ENCODE data around the gene STAP2.

STAP2 gene

DNA sequence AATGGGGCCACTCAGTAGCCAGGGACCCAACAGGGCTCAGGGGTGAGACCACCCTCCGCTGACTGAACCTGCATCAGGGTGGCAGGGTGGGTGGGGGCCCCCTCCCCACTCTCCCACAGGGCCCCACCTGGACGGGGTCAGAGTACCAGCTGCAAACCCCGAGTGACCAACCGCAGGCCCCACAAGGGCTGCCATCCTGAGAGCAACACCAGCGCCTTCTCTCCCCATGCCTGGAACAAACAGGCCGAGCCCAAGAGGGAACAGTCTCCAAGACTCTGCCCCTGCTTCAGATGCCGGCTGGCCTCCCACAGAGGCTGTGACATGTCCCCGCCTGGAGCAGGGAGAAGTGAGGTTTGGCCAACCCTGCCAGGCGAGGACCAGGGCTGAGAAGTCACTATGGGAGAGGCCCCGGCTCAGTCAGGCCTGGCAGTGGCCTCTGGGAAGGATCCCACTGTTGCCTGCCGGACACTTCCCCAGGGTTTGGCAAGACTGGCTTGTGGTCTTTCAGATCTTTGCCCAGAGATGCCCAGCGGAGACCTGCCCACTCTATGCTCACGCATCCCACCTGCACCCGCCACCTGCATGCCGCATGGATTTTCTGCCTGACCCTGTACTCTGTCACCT lies 31.9 kb upstream of the STAP2 start:
- DNase-seq = no peak

DNA sequence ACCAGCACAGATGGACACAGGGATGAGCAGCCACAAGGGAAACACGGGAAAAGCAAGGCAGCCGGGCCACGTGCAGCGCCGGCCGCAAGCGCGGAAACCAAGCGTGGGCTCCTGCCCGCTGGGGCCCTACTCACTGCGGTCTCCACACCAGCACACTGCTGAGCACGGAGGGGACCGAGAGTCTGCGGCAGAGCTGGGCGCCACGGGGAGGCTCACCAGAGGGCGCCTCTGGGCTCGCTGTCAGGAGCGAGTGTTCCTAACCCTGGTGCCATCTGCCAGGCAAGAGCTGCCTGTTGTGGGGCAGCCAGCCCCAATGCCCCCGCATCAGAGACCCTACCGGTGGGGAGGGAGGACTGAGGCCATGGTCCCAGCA lies 31.2 kb upstream of the STAP2 start:
- peak; percentile 86 for DNase-seq

DNA sequence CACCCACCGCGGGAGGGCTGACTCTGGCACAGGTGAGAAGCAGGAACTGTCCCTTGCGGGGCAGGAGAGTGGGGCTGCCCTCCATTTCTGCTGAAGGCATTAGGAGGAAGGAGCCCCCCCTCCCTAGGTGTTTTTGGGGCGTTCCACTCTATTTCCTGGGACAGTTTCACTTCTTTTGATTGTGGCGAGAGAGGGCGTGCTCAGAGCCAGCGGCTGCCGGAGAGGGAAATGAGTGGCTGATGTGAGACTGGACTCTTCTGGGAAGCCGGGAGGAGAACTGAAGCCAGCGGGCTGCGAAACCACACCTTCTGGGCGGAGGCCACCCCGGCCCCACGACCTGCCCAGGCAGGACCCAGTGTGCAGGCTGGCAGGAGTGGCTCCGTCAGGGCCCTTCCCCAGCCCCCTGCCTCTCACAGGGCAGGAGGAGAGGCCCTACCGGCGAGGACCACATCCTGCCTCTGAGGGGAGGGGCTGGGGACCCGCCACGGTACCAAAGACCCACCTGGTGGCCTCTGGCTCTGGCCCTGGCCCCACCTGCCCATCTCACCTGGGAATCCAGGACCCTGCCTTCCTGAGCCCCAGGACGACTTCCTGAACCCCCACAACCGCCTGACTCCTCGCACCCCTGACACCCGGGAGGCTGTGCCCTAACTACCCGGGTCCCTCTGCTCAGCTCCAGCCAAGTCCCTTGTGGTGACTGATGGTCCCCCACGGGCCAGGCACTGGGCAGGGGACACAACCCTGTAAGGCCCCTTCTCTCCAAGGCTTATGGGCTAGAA lies 30.7 kb upstream of the STAP2 start:
- peak; percentile 90 for DNase-seq

DNA sequence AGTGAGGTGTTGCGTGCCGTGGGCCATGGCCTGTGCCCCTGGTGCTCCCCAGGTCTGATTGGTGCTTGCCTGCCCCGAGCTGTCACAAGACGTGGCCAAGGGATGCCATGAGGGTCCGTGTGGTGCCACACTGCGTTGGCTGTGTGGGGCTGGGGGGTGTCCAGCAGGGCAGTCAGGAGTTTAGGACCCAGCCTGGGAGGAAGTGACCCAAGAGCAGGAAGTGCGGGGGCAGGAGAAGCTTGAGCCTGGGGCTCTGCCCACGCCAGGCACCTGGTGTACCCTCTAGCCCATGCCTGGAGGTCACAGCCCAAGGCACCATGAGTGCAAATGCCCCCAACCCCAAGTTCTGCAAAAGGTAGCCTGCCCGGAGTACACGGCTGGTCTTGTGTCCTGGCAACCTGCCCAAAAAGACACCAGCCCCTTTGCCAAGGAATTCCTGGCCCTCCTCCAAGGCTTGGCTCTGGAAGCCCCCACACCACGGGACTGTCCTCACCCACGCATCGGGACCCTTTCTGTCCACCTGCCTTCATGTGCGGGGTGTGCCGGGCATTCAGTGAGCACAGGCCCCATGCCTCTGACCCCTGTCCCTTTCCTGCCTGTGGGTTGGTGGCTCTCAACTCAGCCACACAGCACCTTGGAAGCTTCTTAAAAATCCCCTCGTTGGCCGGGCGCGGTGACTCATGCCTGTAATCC lies 29.6 kb upstream of the STAP2 start:
- no peak for DNase-seq

DNA sequence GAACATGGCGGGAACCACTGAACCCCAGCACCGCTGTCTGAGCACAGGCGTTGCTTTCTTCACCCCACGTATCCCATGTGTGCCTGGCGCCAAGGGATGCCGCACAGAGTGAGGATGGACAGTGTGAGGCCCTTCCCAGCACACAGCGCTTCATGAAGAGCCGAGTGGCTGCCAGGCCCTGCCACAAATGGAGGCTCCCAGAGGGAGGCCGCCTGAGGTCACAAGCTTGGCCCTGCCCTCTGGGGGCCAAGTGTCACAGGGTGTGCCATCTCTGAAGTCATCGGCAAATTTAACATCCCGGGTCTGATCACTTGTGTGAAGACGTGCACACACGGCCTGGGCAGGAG lies 29.1 kb upstream of the STAP2 start:
- no peak for DNase-seq

DNA sequence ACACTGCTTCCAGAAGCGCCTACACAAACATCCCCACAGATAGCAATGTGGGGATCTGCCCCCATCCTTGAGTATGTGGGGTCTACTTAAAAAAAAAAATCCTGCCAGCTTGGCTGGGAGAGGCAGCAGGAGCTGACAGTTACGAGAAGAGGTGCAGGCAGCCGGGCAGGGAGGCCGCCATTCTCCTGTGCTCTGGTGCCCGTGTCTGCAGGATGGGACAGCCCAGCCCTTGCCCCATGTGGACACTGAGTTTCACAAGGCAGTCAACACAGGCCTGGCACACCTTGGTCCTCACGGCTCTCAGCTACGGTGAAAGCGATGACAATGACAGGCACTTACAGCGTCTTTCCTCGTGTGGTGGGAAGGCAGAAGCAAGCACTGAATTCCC lies 28.7 kb upstream of the STAP2 start:
- no peak for DNase-seq

DNA sequence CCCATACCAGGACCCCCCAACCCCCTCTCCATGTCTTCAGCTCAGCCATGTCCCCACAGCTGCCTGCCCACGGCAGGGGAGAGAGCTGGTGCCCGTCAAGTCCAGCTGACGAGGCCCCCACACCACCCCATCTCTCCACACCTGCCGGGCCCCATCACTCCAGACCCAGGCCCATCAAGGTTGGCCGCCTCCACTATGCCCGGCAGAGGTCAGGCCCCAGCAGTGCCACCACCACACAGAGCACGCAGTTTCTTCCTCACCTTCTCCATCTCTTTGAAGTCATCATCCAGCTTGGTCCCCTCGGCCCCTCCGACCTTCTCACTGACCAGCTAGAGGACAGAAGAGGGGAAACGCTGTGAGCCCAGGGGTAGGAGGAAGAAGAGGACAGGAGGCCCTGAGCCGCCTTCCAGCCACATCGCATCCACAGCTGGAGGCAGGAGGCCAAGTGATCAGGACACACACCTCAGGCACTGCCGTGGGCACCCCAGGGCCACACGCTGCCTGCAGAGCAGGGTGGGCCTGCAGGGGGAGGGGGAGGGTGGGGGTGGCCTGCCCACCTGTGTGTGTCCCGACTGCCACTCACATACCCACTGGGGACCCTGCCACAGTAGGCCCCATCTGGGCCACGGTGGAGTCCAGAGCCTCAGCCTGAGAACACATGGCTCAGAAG lies 28.2 kb upstream of the STAP2 start:
- DNase-seq = no peak

DNA sequence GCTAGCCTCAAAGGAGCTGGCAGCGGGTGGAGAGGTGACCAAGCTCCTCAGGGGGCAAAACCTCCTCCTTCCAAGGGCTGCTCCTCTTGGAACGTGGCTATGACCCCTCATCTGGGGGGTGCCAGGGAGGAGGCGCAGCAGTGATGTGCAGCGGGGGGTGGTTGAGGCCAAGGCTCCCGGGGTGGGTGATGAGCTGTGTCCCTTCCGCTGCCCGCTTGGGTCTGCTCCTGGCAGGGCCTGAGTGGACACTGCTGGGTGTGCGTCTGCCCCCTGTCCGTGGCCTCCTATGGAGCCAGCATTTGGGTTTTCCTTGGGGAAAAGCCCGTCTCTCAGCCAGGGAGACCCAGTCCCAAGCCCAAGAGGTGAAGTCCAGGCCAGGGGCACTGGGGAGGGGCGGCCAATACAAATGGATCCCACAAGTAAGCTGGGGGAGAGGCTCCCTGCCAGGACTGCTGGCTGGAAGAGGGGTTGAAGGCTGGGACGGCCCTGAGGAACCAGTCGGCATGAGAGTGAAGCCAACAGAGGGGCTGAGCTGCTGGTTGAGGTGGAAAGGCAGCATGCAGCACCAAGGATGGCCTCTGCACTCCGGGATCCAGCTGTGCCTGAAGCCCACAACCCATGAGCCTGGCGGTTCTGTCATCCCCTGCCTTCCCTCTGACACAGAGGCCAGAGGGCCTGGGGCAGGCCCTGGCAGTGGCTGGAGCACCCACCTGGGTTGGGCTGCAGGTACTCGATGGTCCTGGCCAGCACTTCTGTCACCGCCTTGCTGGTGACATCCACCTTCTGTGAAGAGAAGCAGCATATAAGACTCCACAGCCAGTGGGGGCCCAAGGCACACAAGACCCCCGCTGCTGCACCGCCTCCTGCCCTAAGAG lies 27.4 kb upstream of the STAP2 start:
- no peak for DNase-seq

DNA sequence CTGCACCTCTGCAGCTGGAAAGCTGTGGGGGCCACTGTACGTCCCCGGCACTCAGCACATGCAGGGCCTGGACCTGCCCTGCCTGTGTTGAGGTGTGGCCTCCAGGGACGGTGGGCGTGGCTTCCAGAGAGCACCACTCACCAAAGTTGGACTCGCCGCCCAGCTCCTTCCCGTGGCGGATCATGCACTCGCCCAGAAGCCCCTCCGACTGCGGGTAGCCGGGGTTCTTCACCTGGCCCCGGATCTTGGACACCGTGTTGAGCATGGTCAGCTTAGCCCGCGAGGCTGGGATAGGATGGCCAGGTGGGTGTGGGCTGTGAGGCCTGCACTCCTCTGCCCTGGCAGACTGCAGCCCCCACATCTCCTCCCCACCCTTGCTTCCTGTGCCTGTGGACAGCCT lies 26.7 kb upstream of the STAP2 start:
- DNase-seq = no peak

DNA sequence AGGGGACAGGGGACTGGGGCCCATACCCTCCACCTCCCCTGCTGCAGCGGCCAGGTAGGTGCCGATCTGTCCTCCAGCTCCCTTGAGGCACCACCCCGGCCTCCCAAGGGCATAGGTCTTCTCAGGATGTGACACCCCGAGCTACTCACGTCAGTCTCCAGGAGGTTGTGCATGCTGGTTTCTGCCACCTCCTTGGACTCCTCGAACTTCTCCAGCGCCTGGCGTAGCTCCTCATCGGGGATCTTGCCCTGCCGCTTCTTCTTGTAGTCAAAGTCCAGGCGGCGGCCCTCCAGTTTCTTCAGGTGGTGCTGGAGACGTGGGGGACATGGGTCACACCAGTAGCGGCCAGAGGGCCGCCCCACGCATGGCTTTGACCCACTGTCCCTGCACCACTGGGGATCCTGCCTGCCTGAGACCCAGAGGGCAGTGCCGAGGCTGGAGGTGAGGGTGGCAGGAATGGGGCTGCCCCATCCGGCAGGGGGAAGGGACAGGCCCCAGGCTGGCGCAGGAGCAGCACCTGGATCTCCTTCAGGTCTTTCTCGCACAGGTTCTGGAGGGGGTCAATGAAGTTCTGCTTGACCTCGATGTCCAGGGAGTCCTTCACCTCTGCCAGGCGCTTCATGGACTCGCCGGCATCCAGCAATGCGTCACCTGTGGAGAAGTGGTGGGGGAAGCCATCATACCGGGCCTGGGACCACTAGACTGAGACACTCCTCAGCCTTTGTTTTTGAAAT lies 25.1 kb upstream of the STAP2 start:
- DNase-seq = no peak

DNA sequence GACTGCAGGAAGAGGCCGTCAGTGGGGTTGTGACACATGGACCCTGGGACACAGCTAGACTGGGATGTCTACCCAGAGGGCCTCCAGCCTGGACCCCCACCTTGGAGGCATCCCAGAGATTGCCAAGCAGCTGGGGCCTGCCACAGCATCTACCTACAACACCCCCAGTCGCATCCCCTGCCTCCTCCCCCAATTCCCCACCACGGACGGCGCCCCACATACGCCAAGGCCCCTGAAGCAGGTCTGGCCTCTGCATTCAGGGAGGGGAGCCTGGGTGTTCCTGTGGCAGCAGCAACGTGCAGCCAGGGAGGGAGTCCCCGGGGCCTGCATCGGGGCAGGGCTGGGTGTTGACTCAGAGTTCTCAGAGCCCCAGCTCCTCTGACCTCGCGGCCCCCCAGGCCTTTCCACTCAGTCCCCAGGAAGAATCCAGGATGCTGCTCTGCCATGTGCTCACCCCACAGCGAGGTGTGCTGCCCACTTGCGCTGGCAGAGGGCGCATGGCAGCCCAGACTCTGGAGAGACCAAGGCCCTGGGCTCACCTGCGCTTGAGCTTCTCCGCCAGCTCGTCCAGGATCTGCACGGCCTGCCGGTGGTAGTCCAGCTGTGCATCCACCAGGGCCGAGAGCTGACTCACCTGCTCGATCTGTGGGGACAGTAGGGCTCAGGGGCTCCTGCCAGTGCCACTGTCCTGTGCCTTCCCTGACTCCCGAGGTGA lies 24.4 kb upstream of the STAP2 start:
- no peak for DNase-seq

DNA sequence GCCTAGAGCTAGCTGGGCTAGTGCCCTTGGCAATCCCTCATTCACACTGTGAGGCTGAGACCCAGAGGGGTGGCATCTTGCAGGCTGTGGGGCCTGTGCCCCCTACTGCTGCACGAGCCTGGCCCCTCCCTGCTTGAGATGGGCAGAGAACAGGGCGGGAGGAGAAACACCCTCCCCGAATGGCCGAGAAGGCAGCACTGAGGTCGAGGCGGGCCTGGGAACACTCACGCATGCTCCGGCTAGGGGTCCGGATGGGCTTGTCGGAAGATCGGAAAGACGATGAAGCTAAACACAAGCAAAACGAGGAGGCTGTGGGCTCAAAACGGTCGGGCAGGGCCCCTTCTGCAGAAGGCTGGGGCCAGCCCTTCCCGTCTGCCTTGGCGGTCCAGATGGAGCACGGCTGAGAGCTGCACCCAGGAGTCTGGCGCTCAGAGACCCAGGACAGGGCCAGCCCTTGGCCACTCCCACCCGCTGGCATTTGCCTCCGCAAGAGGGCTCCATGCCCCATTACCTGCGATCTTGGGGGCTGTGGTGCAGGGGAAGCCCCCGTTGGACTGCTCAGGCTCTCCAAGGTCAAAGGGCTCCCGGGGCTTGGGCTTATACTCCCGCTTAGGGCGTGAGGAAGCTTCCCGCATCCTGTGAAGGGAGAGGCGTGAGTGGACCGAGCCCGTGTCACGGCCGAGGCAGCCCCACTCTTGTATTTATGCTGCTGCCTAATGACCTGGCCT lies 23.6 kb upstream of the STAP2 start:
- DNase-seq = no peak

DNA sequence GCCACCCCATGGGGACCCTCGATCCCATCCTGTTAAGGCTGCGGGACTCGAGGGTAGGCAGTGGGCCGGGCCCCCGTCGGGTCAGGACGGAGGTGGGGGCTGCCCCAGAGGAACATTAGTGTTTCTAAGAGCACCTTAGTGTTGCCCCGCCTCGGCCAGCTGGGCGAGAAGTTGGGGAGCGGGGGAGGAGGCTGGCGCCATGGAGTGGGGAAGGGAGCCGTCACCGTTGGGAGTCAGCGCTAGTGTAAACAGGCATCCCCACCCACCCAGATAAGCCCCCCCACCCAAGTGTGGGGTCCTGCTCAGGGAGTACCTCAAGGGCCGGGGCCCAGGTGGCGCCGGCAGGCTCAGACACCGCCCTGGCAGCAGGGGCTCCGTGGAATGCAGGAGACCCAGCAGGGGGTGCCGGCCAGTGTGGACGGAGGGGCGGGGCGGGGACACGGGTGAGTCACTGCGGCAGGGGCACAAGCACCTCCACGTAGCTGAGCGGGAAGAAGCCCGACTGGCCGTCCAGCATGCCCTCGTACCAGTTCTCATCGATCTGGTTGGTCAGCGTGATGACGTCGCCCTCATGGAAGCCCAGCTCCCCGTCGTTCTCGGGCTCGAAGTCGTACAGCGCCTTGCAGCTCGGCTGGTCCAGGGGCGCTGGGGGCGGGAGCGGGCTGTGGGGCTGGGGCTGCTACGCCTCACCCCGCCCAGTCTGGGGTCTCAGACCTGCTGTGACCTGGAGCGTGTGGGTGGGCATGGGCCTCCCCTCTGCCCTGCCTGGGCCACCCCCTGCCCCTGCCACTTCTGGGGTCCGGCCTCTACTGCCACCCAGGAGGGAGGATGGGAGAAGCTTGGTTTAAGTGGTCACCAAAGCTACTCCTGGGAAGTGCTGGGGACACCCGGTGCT lies 22.8 kb upstream of the STAP2 start:
- DNase-seq = no peak

DNA sequence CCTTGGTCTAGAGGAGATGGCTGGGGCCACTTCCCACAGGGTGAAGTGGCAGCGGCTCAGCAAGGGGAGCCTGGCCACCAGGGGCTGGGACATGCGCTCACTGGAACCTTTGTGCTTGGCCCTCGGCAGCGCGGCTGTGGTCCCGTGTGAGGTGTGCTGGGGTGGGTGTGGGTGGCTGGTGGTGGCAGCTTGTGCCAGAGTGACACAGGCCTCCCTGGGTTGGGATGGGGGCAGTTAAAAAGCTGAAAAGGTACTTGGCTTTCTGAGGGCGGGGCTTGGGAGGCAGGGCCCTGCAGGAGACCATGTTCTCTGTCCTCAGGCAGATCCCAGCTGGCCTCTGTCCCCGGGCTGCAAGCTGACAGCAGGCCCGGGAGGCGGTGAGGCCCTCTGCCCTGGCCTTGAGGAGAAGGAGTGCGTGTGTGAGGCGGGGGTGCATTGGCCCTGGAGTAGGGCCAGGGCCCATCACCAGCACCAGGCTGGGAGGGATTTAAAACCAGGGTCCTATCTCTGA lies 22.1 kb upstream of the STAP2 start:
- DNase-seq = no peak

DNA sequence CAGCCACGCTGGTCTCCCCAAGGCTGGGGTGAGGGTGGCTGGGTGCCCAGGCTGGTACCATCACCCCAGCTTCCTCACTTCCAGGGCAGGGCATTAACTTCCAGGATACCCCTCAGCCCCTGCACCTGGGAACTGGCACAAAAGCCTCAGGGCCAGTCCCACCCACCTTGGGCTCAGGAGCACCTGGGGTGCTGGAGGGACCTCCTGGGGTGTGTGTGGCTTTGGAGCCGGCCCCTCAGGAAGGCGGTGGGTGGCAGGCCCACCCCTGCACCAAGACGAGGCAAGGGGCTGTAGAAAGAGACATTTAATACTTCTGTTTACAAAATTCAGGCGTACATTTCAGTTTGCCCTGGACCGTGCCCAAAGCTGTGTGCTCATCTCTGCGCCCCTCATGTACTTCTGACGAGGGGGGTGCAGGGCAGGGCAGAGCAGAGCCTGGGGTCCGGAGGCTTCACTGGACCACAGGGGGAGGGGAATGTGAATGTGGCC lies 21.5 kb upstream of the STAP2 start:
- no peak for DNase-seq

DNA sequence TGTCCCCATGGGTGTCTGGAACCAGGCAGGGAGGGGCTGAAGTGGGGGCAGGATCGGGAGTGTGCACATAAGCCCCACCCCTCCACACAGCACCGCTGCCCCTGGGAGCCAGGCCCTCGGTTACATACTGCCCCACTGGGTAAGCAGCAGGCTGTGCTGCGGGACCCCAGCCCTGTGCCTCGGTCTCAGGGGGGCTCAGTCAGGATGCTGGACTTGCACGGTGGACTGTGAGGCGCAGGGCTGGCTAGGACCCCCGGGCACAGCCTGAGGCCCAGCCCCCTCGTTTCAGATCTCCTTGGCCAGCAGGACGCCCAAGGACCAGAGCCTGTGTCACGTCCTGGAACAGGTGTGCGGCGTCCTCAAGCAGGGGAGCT lies 21.0 kb upstream of the STAP2 start:
- DNase-seq = no peak

DNA sequence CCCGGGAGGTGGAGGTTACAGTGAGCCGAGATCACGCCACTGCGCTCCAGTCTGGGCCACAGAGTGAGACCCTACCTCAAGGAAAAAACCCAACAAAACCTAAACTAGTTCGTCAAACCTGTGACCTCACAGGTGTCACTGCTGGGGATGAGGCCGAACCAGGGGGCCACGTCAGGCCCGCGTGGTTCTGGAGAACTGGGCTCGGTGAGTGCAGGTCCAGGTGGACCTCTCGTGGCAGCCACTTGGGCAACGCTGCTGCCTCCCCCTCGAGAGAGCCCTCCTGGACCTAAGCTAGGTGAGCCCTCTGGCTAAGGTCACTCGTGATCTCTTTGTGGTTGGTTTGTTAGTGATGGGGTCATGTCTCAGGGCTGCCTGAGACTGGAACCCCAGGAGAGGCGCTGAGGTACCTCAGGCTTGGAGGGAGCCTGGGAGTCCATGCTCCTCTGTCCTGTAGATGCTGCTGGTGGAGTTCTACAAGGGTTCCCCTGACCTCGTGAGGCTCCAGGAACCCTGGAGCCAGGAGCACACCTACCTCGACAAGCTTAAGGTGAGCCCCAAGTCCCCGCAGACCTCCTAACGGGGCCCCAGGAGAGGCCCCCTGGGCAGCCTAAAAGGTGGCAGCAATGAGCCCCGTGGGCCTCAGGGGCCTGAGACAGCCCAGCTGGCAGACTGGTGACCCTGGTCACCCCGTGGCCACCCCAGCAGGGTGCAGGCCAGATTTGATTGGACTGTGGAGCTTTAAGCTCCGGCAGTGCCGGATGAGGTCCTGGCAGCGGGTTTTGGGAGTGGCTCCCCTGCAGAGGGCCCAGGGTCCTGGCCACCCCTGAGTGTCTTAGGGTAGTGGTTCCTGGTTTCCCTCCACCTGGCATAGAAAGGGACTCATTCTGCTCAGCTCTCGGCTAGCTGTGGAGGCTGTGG lies 20.3 kb upstream of the STAP2 start:
- no peak for DNase-seq

DNA sequence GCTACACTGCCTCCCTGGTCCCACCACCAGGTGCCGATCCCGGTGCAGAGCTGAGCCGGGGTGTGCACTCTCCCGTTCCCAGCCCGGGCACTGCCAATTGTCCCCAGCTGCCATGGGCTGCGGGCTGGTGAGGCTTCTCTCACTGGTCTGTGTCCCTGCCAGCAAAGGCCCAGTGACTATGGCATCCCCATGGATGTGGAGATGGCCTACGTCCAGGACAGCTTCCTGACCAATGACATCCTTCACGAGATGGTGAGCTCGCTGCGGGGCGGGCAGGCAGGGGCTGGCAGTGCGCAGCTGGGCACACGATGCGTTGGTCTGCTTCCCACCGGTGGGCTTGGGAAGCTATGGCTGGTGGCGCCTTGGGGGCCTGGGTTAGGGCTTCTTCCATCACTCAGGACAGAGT lies 19.3 kb upstream of the STAP2 start:
- no peak for DNase-seq
